PC-9 (cell line): ENCODE results near the gene MIB2. TPM values are rescaled to one million over a fixed set of nuclear protein-coding genes. Genes with fewer than 3 reads are reported as not detected.

Experiments
- BruUV-seq: library from RNA; stranded (reverse); fragments of 400-500 nt; replicated peaks from 2 replicates; lab custom pipeline; 2021; lab: Mats Ljungman, UMichigan
- CTCF ChIA-PET: fragments of 300-600 bp; sonication (Branson Sonifier 250); formaldehyde crosslinking; loops from one replicate; lab custom pipeline; 2022; ENCODE audit warnings: antibody characterized with exemption; lab: Charles Lee
- POLR2A ChIA-PET: fragments of 300-600 bp; sonication (Branson Sonifier 250); formaldehyde crosslinking; loops from one replicate; lab custom pipeline; 2022; ENCODE audit warnings: antibody characterized with exemption; ENCODE audit not compliant: unreplicated experiment; lab: Charles Lee
- DNase-seq, 2 experiments: peaks; one replicate each; pipeline versions ENCODE4 v3.0.0 to v3.0.0-alpha.2; 2015 to 2022; ENCODE audit warnings: mixed read lengths in 1 of 2
- H2AFZ ChIP-seq: fragments of 200-600 bp; sonication (generic); 2 replicates; pipeline ENCODE4 v1.8.1; 2017; ENCODE audit warnings: antibody characterized with exemption
- H3F3A ChIP-seq: fragments of 200-600 bp; sonication (generic); 2 replicates; pipeline ENCODE4 v1.8.1; 2017; ENCODE audit warnings: antibody characterized with exemption, mild to moderate bottlenecking, low read depth; ENCODE audit not compliant: insufficient read depth
- H3K27ac ChIP-seq: fragments of 200-600 bp; sonication (generic); 2 replicates; pipeline ENCODE4 v1.6.1; 2016; ENCODE audit warnings: mixed run types
- H3K27me3 ChIP-seq: fragments of 200-600 bp; sonication (generic); 2 replicates; pipeline ENCODE4 v1.6.1; 2016; ENCODE audit warnings: low read depth, mixed run types; ENCODE audit not compliant: insufficient read depth
- H3K36me3 ChIP-seq: fragments of 200-600 bp; sonication (generic); 2 replicates; pipeline ENCODE4 v1.6.1; 2016; ENCODE audit warnings: low read depth, mixed run types
- H3K4me1 ChIP-seq: fragments of 200-600 bp; sonication (generic); replicated peaks from 2 replicates; pipeline ENCODE4 v1.6.1; 2016; ENCODE audit warnings: mixed run types; ENCODE audit not compliant: insufficient read depth
- H3K4me2 ChIP-seq: fragments of 200-600 bp; sonication (generic); 2 replicates; pipeline ENCODE4 v1.6.1; 2017; ENCODE audit warnings: mixed run types
- H3K4me3 ChIP-seq: fragments of 200-600 bp; sonication (generic); 2 replicates; pipeline ENCODE4 v1.6.1; 2016; ENCODE audit warnings: mixed run types
- H3K79me2 ChIP-seq: fragments of 200-600 bp; sonication (generic); 2 replicates; pipeline ENCODE4 v1.6.1; 2017; ENCODE audit warnings: low read depth, mixed run types
- H3K9me2 ChIP-seq: fragments of 200-600 bp; sonication (generic); 2 replicates; pipeline ENCODE4 v1.8.1; 2017; ENCODE audit warnings: mild to moderate bottlenecking; ENCODE audit not compliant: insufficient read depth
- H3K9me3 ChIP-seq: fragments of 200-600 bp; sonication (generic); 2 replicates; pipeline ENCODE4 v1.8.1; 2016; ENCODE audit warnings: low read depth; ENCODE audit not compliant: insufficient read depth
- H4K20me1 ChIP-seq: fragments of 200-600 bp; sonication (generic); 2 replicates; pipeline ENCODE4 v1.8.1; 2017; ENCODE audit not compliant: insufficient read depth
- CTCF ChIP-seq: fragments of 200-600 bp; sonication (generic); conservative IDR thresholded peaks from 2 replicates; pipeline ENCODE4 v1.6.1; 2017; ENCODE audit warnings: mixed run types, antibody characterized with exemption, mild to moderate bottlenecking, moderate library complexity
- EZH2 ChIP-seq: fragments of 200-600 bp; sonication (generic); IDR thresholded peaks from 2 replicates; pipeline ENCODE4 v1.8.0; 2017; ENCODE audit warnings: antibody characterized with exemption, low read depth
- intact Hi-C: fragments of 100-400 bp; cut with micrococcal nuclease; formaldehyde crosslinking; loops from one replicate; pipeline ENCODE4 v1.10.0; 2022; ENCODE audit not compliant: unreplicated experiment
- total RNA-seq: library from RNA; stranded (reverse); gene quantifications from 2 replicates; pipeline ENCODE4 v1.2.3, GENCODE V29; 2021

The MIB2 gene
- total RNA-seq, 1 experiment from 2014 or later = 75.0 TPM

GRCh38 chr1:1602968-1603506, 12.3 kb upstream of the MIB2 start:
- TF ChIP-seq EZH2 (no peak), CTCF (no peak)
- no peaks in the 10 kb centered on the region; the same call in 1 of the 2 replicates for H3K27me3 ChIP-seq
- no peak overlapping the region for H2AFZ ChIP-seq
- no peaks in the 10 kb centered on the region for H4K20me1 ChIP-seq
- H3K9me3 ChIP-seq = no peaks in the 10 kb centered on the region
- H3K36me3 ChIP-seq = no peaks in the 10 kb centered on the region
- BruUV-seq = no TSS peak
- no peaks in the 10 kb centered on the region for H3K9me2 ChIP-seq
- CTCF ChIA-PET = no interaction called here
- POLR2A ChIA-PET = no interaction called here
- no peak overlapping the region for H3K4me2 ChIP-seq
- no peak overlapping the region for H3K4me3 ChIP-seq
- no peak overlapping the region for H3K27ac ChIP-seq
- H3F3A ChIP-seq = peaks cover 16% of the 10 kb centered on the region; the same call in 1 of the 2 replicates
- intact Hi-C loops = no loop called here
- no peak for DNase-seq
- no peaks in the 10 kb centered on the region for H3K79me2 ChIP-seq
- no peaks in the 10 kb centered on the region for H3K4me1 ChIP-seq

- ChIA-PET POLR2A (no interaction called here), CTCF (no interaction called here)
- Histone ChIP-seq H3K36me3 (no peaks in the 10 kb centered on the region), H3K9me3 (no peaks in the 10 kb centered on the region), H3K79me2 (no peaks in the 10 kb centered on the region), H4K20me1 (no peaks in the 10 kb centered on the region), H3K27me3 (no peaks in the 10 kb centered on the region; the same call in 1 of the 2 replicates), H3K9me2 (no peaks in the 10 kb centered on the region), H3K4me3 (no peak overlapping the region), H3K4me1 (no peaks in the 10 kb centered on the region), H2AFZ (no peak overlapping the region), H3F3A (peaks cover 16% of the 10 kb centered on the region; the same call in 1 of the 2 replicates), H3K4me2 (no peak overlapping the region), H3K27ac (no peak overlapping the region)
- intact Hi-C loops = no loop called here
- BruUV-seq = no TSS peak
- TF ChIP-seq EZH2 (no peak), CTCF (no peak)
- no peak for DNase-seq
These were observed 11.5 kb upstream of the MIB2 start for GRCh38 chr1:1603671-1604373.

- Histone ChIP-seq H3K9me3 (no peaks in the 10 kb centered on the region), H2AFZ (no peak overlapping the region), H3K36me3 (no peaks in the 10 kb centered on the region), H4K20me1 (no peaks in the 10 kb centered on the region), H3K79me2 (no peaks in the 10 kb centered on the region), H3F3A (peaks cover 16% of the 10 kb centered on the region; the same call in 1 of the 2 replicates), H3K27me3 (no peaks in the 10 kb centered on the region; the same call in 1 of the 2 replicates), H3K4me1 (no peaks in the 10 kb centered on the region), H3K4me3 (no peak overlapping the region), H3K9me2 (no peaks in the 10 kb centered on the region), H3K27ac (no peak overlapping the region), H3K4me2 (no peak overlapping the region)
- no TSS peak for BruUV-seq
- intact Hi-C loops = no loop called here
- TF ChIP-seq CTCF (no peak), EZH2 (no peak)
- POLR2A ChIA-PET = no interaction called here
- CTCF ChIA-PET = no interaction called here
- no peak for DNase-seq
These were observed 10.8 kb upstream of the MIB2 start for GRCh38 chr1:1604374-1605033.
